ENCODE data around the gene NDRG3. TPM values are rescaled to one million over a fixed set of nuclear protein-coding genes. Genes with fewer than 3 reads are reported as not detected.

Gene NDRG3
- total RNA-seq, 1 donor from 2014 or later = 34.4 TPM

GRCh38 chr20:36745234-36745926 is 510 bp downstream of the NDRG3 start:
- H3K36me3 ChIP-seq = no peaks in the 10 kb centered on the region
- peak overlapping the region; percentile 93 for H3K4me3 ChIP-seq
- intact Hi-C loops (cut with micrococcal nuclease) = no loop called here
- H3K27me3 ChIP-seq (ENCODE audit: low read depth) = no peaks in the 10 kb centered on the region
- H3K9me3 ChIP-seq (replicated peaks) = no peaks in the 10 kb centered on the region
- TF ChIP-seq CTCF (IDR thresholded peaks at IDR 0.05; ENCODE audit: borderline replicate concordance) = no peak
- peak; percentile 37 for DNase-seq
- peak overlapping the region; percentile 94 for H3K27ac ChIP-seq (replicated peaks)
- H3K4me1 ChIP-seq = peaks cover 70% of the 10 kb centered on the region

- Histone ChIP-seq H3K4me3 (peak overlapping the region; percentile 93), H3K27me3 (ENCODE audit: low read depth) (no peaks in the 10 kb centered on the region), H3K27ac (replicated peaks) (peak overlapping the region; percentile 94), H3K9me3 (replicated peaks) (no peaks in the 10 kb centered on the region), H3K36me3 (no peaks in the 10 kb centered on the region), H3K4me1 (peaks cover 70% of the 10 kb centered on the region)
- intact Hi-C loops (cut with micrococcal nuclease) = no loop called here
- TF ChIP-seq CTCF (IDR thresholded peaks at IDR 0.05; ENCODE audit: borderline replicate concordance) = no peak
- DNase-seq = peak; percentile 66
Measured at GRCh38 chr20:36744764-36745191, 1.1 kb downstream of the NDRG3 start.

GRCh38 chr20:36744243-36744642 is 1.6 kb downstream of the NDRG3 start:
- Histone ChIP-seq H3K4me3 (peak overlapping the region; percentile 93), H3K27ac (replicated peaks) (peak overlapping the region; percentile 94), H3K9me3 (replicated peaks) (no peaks in the 10 kb centered on the region), H3K27me3 (ENCODE audit: low read depth) (no peaks in the 10 kb centered on the region), H3K36me3 (no peaks in the 10 kb centered on the region), H3K4me1 (peaks cover 67% of the 10 kb centered on the region)
- TF ChIP-seq CTCF (IDR thresholded peaks at IDR 0.05; ENCODE audit: borderline replicate concordance) = no peak
- intact Hi-C loops (cut with micrococcal nuclease) = no loop called here
- DNase-seq = no peak

- TF ChIP-seq CTCF (IDR thresholded peaks at IDR 0.05; ENCODE audit: borderline replicate concordance) = no peak
- no peaks in the 10 kb centered on the region for H3K27me3 ChIP-seq (ENCODE audit: low read depth)
- no peaks in the 10 kb centered on the region for H3K36me3 ChIP-seq
- H3K4me1 ChIP-seq = peaks cover 60% of the 10 kb centered on the region
- no peaks in the 10 kb centered on the region for H3K9me3 ChIP-seq (replicated peaks)
- H3K4me3 ChIP-seq = peak overlapping the region; percentile 0
- peak overlapping the region; percentile 94 for H3K27ac ChIP-seq (replicated peaks)
- intact Hi-C loops (cut with micrococcal nuclease) = no loop called here
- DNase-seq = no peak
Measured at GRCh38 chr20:36742558-36742957, 3.3 kb downstream of the NDRG3 start.

GRCh38 chr20:36741072-36741471 is 4.8 kb downstream of the NDRG3 start:
- DNase-seq = no peak
- TF ChIP-seq CTCF (IDR thresholded peaks at IDR 0.05; ENCODE audit: borderline replicate concordance) = no peak
- Histone ChIP-seq H3K27me3 (ENCODE audit: low read depth) (no peaks in the 10 kb centered on the region), H3K4me1 (peaks cover 63% of the 10 kb centered on the region), H3K36me3 (no peaks in the 10 kb centered on the region), H3K27ac (replicated peaks) (peak overlapping the region; percentile 94), H3K9me3 (replicated peaks) (no peaks in the 10 kb centered on the region), H3K4me3 (no peak overlapping the region)
- intact Hi-C loops (cut with micrococcal nuclease) = no loop called here

Measured in left ventricle myocardium inferior (tissue), 1 donor.